Tibial artery (tissue), 4 donors: ENCODE data around the gene AKAP12.

Source experiments
- DNase-seq, 2 donors: peaks; one replicate each; pipeline ENCODE4 v3.0.0-alpha.2; 2019
- H3K27ac ChIP-seq, 2 donors: fragments of 200-600 bp; sonication (generic) in 1 of 2; 1 replicate in 1 of 2; 2 replicates in 1 of 2; pipeline ENCODE4 v1.5.1; 2018 to 2019; ENCODE audit warnings: mild to moderate bottlenecking in 1 of 2
- H3K27me3 ChIP-seq, 2 donors: fragments of 200-600 bp; sonication (generic) in 1 of 2; one replicate each; pipeline versions ENCODE4 v1.5.1 to v1.6.0; 2016 to 2019
- H3K36me3 ChIP-seq, 3 donors: fragments of 200-600 bp; sonication (generic) in 2 of 3; one replicate each; pipeline ENCODE4 v1.5.1; 2016 to 2019; ENCODE audit warnings: mild to moderate bottlenecking in 2 of 3
- H3K4me1 ChIP-seq, 4 donors: fragments of 200-600 bp; sonication (generic) in 2 of 4; 1 replicate in 3 of 4; 2 replicates in 1 of 4; pipeline ENCODE4 v1.5.1; 2016 to 2019
- H3K4me3 ChIP-seq, 2 donors: fragments of 200-600 bp; sonication (generic) in 1 of 2; 1 replicate in 1 of 2; 2 replicates in 1 of 2; pipeline ENCODE4 v1.5.1; 2018 to 2019; ENCODE audit warnings: mild to moderate bottlenecking in 2 of 2
- H3K9me3 ChIP-seq, 3 donors: fragments of 200-600 bp; sonication (generic) in 1 of 3; one replicate each; pipeline ENCODE4 v1.5.1; 2016 to 2019
- intact Hi-C: fragments of 100-400 bp; cut with DNase I; formaldehyde crosslinking; loops from one replicate; pipeline ENCODE4 v1.15.0; 2023; ENCODE audit warnings: low total_unique reads
- TF ChIP-seq, protein P1 (sequence below), 2 experiments: fragments of 200-600 bp in 1 of 2; fragments of 450-650 bp in 1 of 2; IDR thresholded peaks; one replicate each; pipeline ENCODE4 v1.5.1; 2017 to 2019; ENCODE audit warnings: antibody characterized with exemption in 2 of 2, mild to moderate bottlenecking in 1 of 2, moderate library complexity in 1 of 2

The AKAP12 gene

GRCh38 chr6:151269321-151269995, 29.7 kb downstream of the AKAP12 start:
- H3K9me3 ChIP-seq: no peaks in the 10 kb centered on the region
- intact Hi-C loops: no loop called here
- TF ChIP-seq, protein P1, sequence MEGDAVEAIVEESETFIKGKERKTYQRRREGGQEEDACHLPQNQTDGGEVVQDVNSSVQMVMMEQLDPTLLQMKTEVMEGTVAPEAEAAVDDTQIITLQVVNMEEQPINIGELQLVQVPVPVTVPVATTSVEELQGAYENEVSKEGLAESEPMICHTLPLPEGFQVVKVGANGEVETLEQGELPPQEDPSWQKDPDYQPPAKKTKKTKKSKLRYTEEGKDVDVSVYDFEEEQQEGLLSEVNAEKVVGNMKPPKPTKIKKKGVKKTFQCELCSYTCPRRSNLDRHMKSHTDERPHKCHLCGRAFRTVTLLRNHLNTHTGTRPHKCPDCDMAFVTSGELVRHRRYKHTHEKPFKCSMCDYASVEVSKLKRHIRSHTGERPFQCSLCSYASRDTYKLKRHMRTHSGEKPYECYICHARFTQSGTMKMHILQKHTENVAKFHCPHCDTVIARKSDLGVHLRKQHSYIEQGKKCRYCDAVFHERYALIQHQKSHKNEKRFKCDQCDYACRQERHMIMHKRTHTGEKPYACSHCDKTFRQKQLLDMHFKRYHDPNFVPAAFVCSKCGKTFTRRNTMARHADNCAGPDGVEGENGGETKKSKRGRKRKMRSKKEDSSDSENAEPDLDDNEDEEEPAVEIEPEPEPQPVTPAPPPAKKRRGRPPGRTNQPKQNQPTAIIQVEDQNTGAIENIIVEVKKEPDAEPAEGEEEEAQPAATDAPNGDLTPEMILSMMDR (IDR thresholded peaks at IDR 0.05): no peak
- H3K27ac ChIP-seq: no peak overlapping the region
- H3K36me3 ChIP-seq: no peaks in the 10 kb centered on the region
- H3K4me1 ChIP-seq: peaks cover 0 to 40% (median 2%) of the 10 kb centered on the region in 4 donors
- no peak for DNase-seq
- H3K27me3 ChIP-seq: no peaks in the 10 kb centered on the region
- H3K4me3 ChIP-seq: no peak overlapping the region

DNA sequence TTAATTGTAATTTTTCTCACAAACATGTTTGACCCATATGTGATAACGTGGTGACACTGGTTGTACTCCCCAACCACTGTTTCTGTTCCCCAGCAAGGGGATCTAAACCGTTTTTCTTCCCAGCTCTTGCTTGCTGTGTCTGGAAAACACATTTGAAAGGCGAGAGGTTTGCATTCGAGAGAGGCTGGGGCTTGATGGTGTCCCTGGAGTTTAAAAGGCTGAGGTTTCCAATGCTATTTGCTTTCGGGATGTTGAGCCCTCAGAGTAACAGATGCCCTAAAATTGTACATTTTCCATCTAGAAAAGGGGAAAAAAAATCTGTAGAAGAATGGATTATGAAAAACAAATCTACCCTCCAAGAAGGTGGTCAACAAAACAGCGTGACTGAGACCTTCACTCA, 35.4 kb downstream of the AKAP12 start:
- Histone ChIP-seq H3K4me3 (no peak overlapping the region), H3K4me1 (peaks cover 0 to 43% (median 8%) of the 10 kb centered on the region in 4 donors), H3K9me3 (no peaks in the 10 kb centered on the region), H3K27ac (no peak overlapping the region), H3K27me3 (no peaks in the 10 kb centered on the region), H3K36me3 (no peaks in the 10 kb centered on the region)
- TF ChIP-seq, protein P1 (IDR thresholded peaks at IDR 0.05): no peak
- DNase-seq: no peak
- intact Hi-C loops: no loop called here

- Histone ChIP-seq H3K9me3 (no peaks in the 10 kb centered on the region), H3K27me3 (no peaks in the 10 kb centered on the region), H3K4me1 (peaks cover 0 to 38% (median 8%) of the 10 kb centered on the region in 4 donors), H3K4me3 (no peak overlapping the region), H3K27ac (no peak overlapping the region), H3K36me3 (no peaks in the 10 kb centered on the region)
- intact Hi-C loops: no loop called here
- TF ChIP-seq, protein P1 (IDR thresholded peaks at IDR 0.05): no peak
- DNase-seq: no peak
Observed at GRCh38 chr6:151275566-151275965, 35.8 kb downstream of the AKAP12 start.

- TF ChIP-seq, protein P1 (IDR thresholded peaks at IDR 0.05): no peak
- intact Hi-C loops: no loop called here
- Histone ChIP-seq H3K36me3 (no peaks in the 10 kb centered on the region), H3K4me3 (no peak overlapping the region), H3K4me1 (peaks cover 0 to 37% (median 6%) of the 10 kb centered on the region in 4 donors), H3K27me3 (no peaks in the 10 kb centered on the region), H3K27ac (peak overlapping the region; percentile 27 to 36), H3K9me3 (no peaks in the 10 kb centered on the region)
- DNase-seq: peak in 1 of 2 donors; percentile 72
Observed at GRCh38 chr6:151276112-151276740, 36.5 kb downstream of the AKAP12 start.

GRCh38 chr6:151279891-151280290, 40.1 kb downstream of the AKAP12 start:
- intact Hi-C loops: no loop called here
- Histone ChIP-seq H3K9me3 (no peaks in the 10 kb centered on the region), H3K36me3 (no peaks in the 10 kb centered on the region), H3K4me1 (peaks cover 0 to 37% (median 9%) of the 10 kb centered on the region in 4 donors), H3K27me3 (no peaks in the 10 kb centered on the region), H3K4me3 (no peak overlapping the region), H3K27ac (no peak overlapping the region)
- TF ChIP-seq, protein P1 (IDR thresholded peaks at IDR 0.05): no peak
- no peak for DNase-seq
